GM04504 (cell line): Measurements from ENCODE around the gene DOC2A.
"Not testable (repeated sequence)": the region's sequence is repeated elsewhere in the genome, so short reads cannot be mapped to it uniquely, and the experiment has no call there.

Source experiments
- DNase-seq: peaks from one replicate; pipeline ENCODE4 v3.0.0-alpha.2; 2012; ENCODE audit warnings: low read depth

Gene DOC2A

GRCh38 chr16:30027588-30028437 is 17.0 kb upstream of the DOC2A start:
- DNase-seq, result no peak

- no peak for DNase-seq
Observed at GRCh38 chr16:30026449-30026848, 15.6 kb upstream of the DOC2A start.

- no peak for DNase-seq
Observed at GRCh38 chr16:30025574-30025973, 14.7 kb upstream of the DOC2A start.

- no peak for DNase-seq
Observed at GRCh38 chr16:30025156-30025555, 14.3 kb upstream of the DOC2A start.

GRCh38 chr16:30024451-30024850 is 13.6 kb upstream of the DOC2A start:
- no peak for DNase-seq

GRCh38 chr16:30023586-30023985 is 12.8 kb upstream of the DOC2A start:
- no peak for DNase-seq

GRCh38 chr16:30022887-30023286 is 12.1 kb upstream of the DOC2A start, which contains the start of gene C16orf92:
TSS of gene C16orf92 (plus strand) at chr16:30023198. CDS start at chr16:30023341, 143 bp downstream.
- DNase-seq, result no peak

- no peak for DNase-seq
Observed at GRCh38 chr16:30018731-30019158, 7.9 kb upstream of the DOC2A start.

- DNase-seq, result not testable (repeated sequence)
Observed at GRCh38 chr16:30017937-30018336, 7.1 kb upstream of the DOC2A start.

GRCh38 chr16:30017277-30017656 is 6.4 kb upstream of the DOC2A start:
- no peak for DNase-seq

GRCh38 chr16:30016555-30017276 is 5.9 kb upstream of the DOC2A start:
- DNase-seq, result no peak

GRCh38 chr16:30015450-30015849 is 4.6 kb upstream of the DOC2A start:
- not testable (repeated sequence) for DNase-seq

- not testable (repeated sequence) for DNase-seq
Observed at GRCh38 chr16:30012598-30012997, 1.8 kb upstream of the DOC2A start.

- DNase-seq, result no peak
Observed at GRCh38 chr16:30011714-30012504, 1.1 kb upstream of the DOC2A start.

- no peak for DNase-seq
Observed at GRCh38 chr16:30009990-30010843, 610 bp downstream of the DOC2A start.

GRCh38 chr16:30009085-30009862 is 1.6 kb downstream of the DOC2A start:
- DNase-seq, result no peak

- no peak for DNase-seq
Observed at GRCh38 chr16:30007378-30007895, 3.4 kb downstream of the DOC2A start.

GRCh38 chr16:30006659-30007377 is 4.0 kb downstream of the DOC2A start:
- no peak for DNase-seq

- DNase-seq, result no peak
Observed at GRCh38 chr16:30006095-30006473, 4.7 kb downstream of the DOC2A start.
